ENCODE results near the gene SEPTIN5. TPM values are rescaled to one million over a fixed set of nuclear protein-coding genes. Genes with fewer than 3 reads are reported as not detected.

SEPTIN5 gene
- total and polyA plus RNA-seq, 7 donors = 1.2 to 26.0 (median 6.2) TPM

DNA sequence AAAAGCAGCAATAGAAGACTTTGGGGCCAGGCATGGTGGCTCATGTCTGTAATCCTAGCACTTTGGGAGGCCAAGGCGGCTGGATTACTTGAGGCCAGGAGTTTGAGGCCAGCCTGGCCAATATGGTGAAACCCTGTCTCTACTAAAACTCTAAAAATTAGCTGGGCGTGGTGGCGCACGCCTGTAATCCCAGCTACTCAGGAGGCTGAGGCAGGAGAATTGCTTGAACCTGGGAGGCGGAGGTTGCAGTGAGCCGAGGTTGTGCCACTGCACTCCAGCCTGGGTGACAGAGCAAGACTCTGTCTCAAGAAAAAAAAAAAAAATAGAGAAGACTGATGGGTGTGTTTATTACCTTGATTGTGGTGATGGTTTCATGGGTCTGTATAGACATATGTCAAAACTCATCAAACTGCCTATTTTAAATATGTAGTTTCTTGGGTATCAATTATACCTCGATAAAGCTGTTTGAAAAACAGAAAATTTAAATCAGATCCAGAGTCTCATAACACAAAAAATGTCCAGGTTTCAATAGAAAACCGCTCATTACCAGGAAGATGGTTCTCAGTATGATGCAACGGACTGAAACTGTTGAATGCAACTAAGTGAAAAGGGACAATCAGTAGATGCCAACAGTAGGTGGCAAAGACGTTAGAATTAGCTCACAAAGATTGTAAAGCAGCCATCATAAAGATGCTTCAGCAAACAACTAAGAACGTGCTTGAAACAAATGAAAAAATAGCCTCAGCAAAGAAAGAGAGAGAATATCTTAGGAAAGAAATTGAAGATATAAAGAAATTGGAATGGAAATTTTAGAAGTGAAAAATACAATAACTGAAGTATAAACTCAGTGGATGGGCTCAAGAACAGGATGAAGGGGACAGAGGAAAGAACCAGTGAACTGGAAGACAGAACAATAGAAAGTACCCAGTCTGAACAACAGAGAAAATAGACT is 33.1 kb upstream of the SEPTIN5 start:
- no peak for DNase-seq
- Histone ChIP-seq H3K36me3 (no peaks in the 10 kb centered on the region), H3K9me3 (no peaks in the 10 kb centered on the region), H3K27ac (no peak overlapping the region), H3K4me1 (peaks cover 0 to 4% (median 0%) of the 10 kb centered on the region in 4 donors), H3K27me3 (peaks cover 0 to 25% (median 7%) of the 10 kb centered on the region in 3 donors), H3K4me3 (no peak overlapping the region)
- WGBS, 2 donors = 71 to 85% methylated on average over 11 of the region's 11 CpGs
- intact Hi-C loops (cut with DNase I) = no loop called here
- TF ChIP-seq POLR2AphosphoS5 (IDR thresholded peaks at IDR 0.05) (no peak), POLR2A (IDR thresholded peaks at IDR 0.05) (no peak), EP300 (IDR thresholded peaks at IDR 0.05) (no peak)
- TF ChIP-seq, protein P1, sequence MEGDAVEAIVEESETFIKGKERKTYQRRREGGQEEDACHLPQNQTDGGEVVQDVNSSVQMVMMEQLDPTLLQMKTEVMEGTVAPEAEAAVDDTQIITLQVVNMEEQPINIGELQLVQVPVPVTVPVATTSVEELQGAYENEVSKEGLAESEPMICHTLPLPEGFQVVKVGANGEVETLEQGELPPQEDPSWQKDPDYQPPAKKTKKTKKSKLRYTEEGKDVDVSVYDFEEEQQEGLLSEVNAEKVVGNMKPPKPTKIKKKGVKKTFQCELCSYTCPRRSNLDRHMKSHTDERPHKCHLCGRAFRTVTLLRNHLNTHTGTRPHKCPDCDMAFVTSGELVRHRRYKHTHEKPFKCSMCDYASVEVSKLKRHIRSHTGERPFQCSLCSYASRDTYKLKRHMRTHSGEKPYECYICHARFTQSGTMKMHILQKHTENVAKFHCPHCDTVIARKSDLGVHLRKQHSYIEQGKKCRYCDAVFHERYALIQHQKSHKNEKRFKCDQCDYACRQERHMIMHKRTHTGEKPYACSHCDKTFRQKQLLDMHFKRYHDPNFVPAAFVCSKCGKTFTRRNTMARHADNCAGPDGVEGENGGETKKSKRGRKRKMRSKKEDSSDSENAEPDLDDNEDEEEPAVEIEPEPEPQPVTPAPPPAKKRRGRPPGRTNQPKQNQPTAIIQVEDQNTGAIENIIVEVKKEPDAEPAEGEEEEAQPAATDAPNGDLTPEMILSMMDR (IDR thresholded peaks at IDR 0.05) = no peak

DNA sequence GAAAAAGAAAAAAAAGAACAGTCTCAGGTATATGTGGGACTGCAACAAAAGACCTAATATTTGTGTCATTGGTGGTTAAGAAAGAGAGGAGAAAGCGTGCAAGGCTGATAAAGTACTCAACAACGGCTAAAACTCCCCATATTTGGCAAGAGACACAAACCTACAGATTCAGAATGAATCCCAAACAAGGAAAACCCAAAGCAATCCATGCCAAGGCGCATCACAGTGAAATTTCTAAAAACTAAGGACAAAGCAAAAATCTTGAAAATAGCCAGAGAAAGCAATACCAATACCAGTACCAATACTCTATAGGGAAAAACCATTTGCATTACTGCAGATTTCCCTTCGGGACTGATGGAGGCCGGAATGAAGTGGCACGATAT is 32.4 kb upstream of the SEPTIN5 start:
- WGBS, 2 donors = 85 to 92% methylated on average over 6 of the region's 6 CpGs
- Histone ChIP-seq H3K27ac (no peak overlapping the region), H3K4me1 (peaks cover 0 to 4% (median 0%) of the 10 kb centered on the region in 4 donors), H3K9me3 (no peaks in the 10 kb centered on the region), H3K27me3 (peaks cover 0 to 25% (median 7%) of the 10 kb centered on the region in 3 donors), H3K4me3 (no peak overlapping the region), H3K36me3 (no peaks in the 10 kb centered on the region)
- TF ChIP-seq EP300 (IDR thresholded peaks at IDR 0.05) = no peak
- TF ChIP-seq POLR2AphosphoS5 (IDR thresholded peaks at IDR 0.05) = no peak
- TF ChIP-seq, protein P1 (IDR thresholded peaks at IDR 0.05) = no peak
- TF ChIP-seq POLR2A (IDR thresholded peaks at IDR 0.05) = no peak
- intact Hi-C loops (cut with DNase I) = no loop called here
- DNase-seq = no peak

DNA sequence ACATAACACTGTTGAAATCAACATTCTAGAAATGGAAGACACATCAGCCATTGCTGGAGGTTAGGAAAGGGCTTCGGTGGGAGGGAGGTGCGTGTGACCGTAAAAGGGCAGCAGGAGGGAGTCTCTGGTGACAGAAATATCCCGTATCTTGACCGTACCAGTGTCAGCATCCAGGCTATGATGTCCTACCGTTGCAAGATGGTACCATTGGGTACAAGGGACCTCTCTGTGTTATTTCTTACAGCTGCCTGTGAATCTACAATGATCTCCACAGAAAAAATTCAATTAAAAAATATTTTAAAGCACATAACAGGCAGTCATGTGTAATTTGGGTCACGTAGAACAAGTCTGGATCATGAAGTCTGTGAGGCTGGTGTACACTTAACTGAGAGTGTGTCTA is 27.4 kb upstream of the SEPTIN5 start:
- Histone ChIP-seq H3K27me3 (peaks cover 0 to 8% (median 0%) of the 10 kb centered on the region in 3 donors), H3K4me3 (no peak overlapping the region), H3K27ac (no peak overlapping the region), H3K9me3 (no peaks in the 10 kb centered on the region), H3K4me1 (peaks cover 0 to 3% (median 0%) of the 10 kb centered on the region in 4 donors), H3K36me3 (no peaks in the 10 kb centered on the region)
- DNase-seq = no peak
- 85 to 89% methylated on average over 7 of the region's 7 CpGs for WGBS, 2 donors
- TF ChIP-seq, protein P1 (IDR thresholded peaks at IDR 0.05) = no peak
- TF ChIP-seq EP300 (IDR thresholded peaks at IDR 0.05) = no peak
- TF ChIP-seq POLR2AphosphoS5 (IDR thresholded peaks at IDR 0.05) = no peak
- no peak for TF ChIP-seq POLR2A (IDR thresholded peaks at IDR 0.05)
- intact Hi-C loops (cut with DNase I) = no loop called here

DNA sequence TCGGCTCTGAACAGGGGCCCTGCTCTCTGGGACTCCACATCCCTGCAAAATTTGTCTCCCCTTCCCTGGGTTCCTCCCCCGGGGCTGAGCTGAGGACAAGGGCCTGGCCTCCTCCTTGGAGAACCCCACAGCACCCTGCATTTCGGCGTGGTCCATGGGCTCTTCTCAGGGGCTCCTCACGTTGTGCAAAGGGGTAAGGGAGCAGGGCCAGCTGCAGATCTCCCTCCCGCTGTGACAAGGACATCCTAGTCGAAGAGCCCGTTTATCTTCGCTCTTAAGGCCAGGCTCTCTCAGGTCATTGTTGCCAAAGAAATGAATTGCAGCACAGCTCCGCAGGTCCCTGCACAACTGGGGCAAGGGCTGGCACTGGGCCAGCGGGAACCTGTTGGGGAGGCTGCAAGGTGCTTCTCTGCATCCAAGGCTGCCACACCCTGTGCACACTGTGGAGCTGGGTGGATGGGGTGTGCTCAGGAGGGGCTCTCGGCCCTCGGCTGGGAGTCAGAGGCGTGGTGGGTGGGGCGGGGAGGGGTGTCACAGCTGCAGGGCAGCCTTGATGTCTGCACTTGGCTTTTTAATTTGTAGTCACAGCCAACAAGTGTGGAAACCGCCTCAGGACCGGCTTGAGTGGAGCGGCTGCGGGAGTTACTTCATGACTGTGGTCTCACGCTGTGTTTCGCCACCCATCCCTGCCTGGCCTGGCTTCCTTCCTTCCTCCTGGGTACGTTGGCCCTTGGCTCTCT is 26.6 kb upstream of the SEPTIN5 start:
- H3K36me3 ChIP-seq = no peaks in the 10 kb centered on the region
- no peaks in the 10 kb centered on the region for H3K9me3 ChIP-seq
- intact Hi-C loops (cut with DNase I) = no loop called here
- no peak overlapping the region for H3K27ac ChIP-seq
- H3K4me3 ChIP-seq = no peak overlapping the region
- H3K4me1 ChIP-seq = peaks cover 0 to 4% (median 0%) of the 10 kb centered on the region in 4 donors
- H3K27me3 ChIP-seq = peaks cover 0 to 8% (median 0%) of the 10 kb centered on the region in 3 donors
- WGBS, 2 donors = 23 to 64% methylated on average over 22 of the region's 22 CpGs
- TF ChIP-seq POLR2A (IDR thresholded peaks at IDR 0.05) (no peak), POLR2AphosphoS5 (IDR thresholded peaks at IDR 0.05) (no peak)
- TF ChIP-seq, protein P1 (IDR thresholded peaks at IDR 0.05) = no peak
- DNase-seq = no peak

All from sigmoid colon (tissue), 7 donors.